ENCODE results near the gene PEBP1. TPM values are rescaled to one million over a fixed set of nuclear protein-coding genes. Genes with fewer than 3 reads are reported as not detected.

The PEBP1 gene
- total and polyA plus RNA-seq, 8 donors = 105 to 303 (median 205) TPM

DNA sequence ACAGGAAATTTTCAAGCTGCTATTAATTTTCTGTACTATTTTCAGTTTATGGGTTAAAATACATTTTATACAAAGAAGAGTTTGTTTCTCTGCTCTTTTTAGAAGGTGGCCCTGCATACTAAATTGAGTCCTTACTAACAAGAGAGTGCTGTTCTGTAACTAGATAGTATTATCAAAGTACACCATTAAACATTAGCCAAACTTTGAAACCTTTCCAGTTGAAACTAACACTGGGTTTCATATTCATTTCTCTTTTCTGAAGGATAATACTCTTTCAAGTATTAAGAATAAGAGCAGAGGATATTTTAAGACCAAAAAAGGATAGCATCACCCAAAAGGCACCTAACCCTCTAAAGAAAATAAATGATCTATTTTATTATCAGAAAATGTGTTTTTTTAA is 47.2 kb downstream of the PEBP1 start:
- intact Hi-C loops (cut with DNase I; ENCODE audit: low total_unique reads) = no loop called here

DNA sequence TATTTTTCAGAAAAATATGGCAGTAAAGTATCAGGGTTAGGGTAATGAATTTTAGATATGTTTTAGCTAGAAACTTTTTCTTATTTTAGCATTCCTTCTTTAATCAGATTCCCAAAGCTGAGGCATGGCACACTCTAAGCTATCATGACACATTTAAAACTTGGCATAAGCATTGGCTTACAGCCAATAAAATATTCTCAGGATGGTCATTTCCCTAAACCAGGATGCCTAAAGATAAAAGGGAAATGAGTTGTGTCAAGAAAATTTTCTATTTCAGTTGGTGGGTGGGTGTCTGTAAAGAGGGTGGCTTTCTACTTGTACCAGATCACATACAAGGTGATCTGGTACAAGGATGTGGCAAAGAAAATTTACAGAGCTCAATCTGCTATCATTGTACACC is 47.8 kb downstream of the PEBP1 start:
- no peak for DNase-seq
- H3K4me1 ChIP-seq = peaks cover 4 to 59% (median 25%) of the 10 kb centered on the region in 4 donors
- intact Hi-C loops (cut with DNase I; ENCODE audit: low total_unique reads) = no loop called here
- no peaks in the 10 kb centered on the region for H3K27me3 ChIP-seq
- no peak overlapping the region for H3K4me3 ChIP-seq
- H3K36me3 ChIP-seq = peaks cover 16 to 33% (median 29%) of the 10 kb centered on the region in 4 donors
- H3K27ac ChIP-seq = peak overlapping the region in 3 of 5 donors; percentile 15 to 62 (median 30)
- H3K9me3 ChIP-seq = no peaks in the 10 kb centered on the region
- TF ChIP-seq POLR2A (IDR thresholded peaks at IDR 0.05) = no peak
- TF ChIP-seq EP300 (IDR thresholded peaks at IDR 0.05) = no peak
- no peak for TF ChIP-seq POLR2AphosphoS5 (IDR thresholded peaks at IDR 0.05)
- no peak for TF ChIP-seq CTCF (IDR thresholded peaks at IDR 0.05)

More for the DNA sequence above, 47.2 kb downstream of the PEBP1 start:
- no peaks in the 10 kb centered on the region for H3K27me3 ChIP-seq
- no peak for DNase-seq
- H3K36me3 ChIP-seq = peaks cover 16 to 38% (median 34%) of the 10 kb centered on the region in 4 donors
- H3K9me3 ChIP-seq = no peaks in the 10 kb centered on the region
- TF ChIP-seq POLR2A (IDR thresholded peaks at IDR 0.05) (no peak), POLR2AphosphoS5 (IDR thresholded peaks at IDR 0.05) (no peak), EP300 (IDR thresholded peaks at IDR 0.05) (no peak), CTCF (IDR thresholded peaks at IDR 0.05) (no peak)
- peak overlapping the region in 3 of 5 donors; percentile 15 to 62 (median 30) for H3K27ac ChIP-seq
- H3K4me1 ChIP-seq = peaks cover 4 to 54% (median 24%) of the 10 kb centered on the region in 4 donors
- no peak overlapping the region for H3K4me3 ChIP-seq

DNA sequence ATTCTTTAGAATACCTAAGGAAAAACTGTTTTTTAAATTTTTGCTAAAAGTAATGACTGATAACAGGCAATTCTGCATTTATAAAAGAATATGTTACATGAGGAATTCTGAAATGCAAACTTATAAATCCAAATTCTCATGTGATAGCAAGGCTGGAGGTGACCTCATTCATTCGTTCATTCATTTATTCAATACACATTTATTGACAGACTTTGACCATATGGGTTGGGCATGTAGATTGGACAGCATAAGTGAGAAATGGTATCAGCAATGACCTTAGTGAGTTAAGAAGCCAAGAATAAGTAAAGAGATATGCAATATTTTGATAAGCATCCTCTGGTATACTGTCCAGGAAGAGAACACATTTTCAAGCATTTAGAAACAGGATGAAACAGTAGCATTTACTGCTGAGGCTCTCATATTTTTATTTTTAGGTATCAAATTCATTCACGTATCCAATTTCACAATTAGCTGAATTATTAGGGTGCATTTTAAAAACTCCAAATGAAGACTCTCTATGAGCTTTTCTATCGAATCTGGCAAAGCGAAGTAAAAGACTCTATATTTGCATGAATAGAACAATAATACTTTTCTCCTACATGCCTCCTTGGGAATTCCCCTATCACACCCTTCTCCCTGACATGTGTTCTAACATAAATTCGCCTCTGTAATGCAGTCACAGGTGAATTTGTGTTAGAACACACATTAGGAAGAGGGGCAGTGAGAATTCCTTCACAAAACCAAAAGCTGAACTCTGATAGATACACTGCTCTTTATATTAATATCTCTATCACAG is 49.9 kb downstream of the PEBP1 start:
- no peak overlapping the region for H3K4me3 ChIP-seq
- WGBS, 5 donors = 50 to 67% (median 59%) methylated on average over 5 of the region's 5 CpGs
- H3K4me1 ChIP-seq = peaks cover 4 to 77% (median 32%) of the 10 kb centered on the region in 4 donors
- H3K27me3 ChIP-seq = no peaks in the 10 kb centered on the region
- H3K27ac ChIP-seq = no peak overlapping the region
- intact Hi-C loops (cut with DNase I; ENCODE audit: low total_unique reads) = loop anchor here (5.0 kb wide), 1 partner anchor 187 kb away; the partner anchor contains the start of gene TAOK3
- H3K9me3 ChIP-seq = no peaks in the 10 kb centered on the region
- peaks cover 4 to 13% (median 12%) of the 10 kb centered on the region in 4 donors for H3K36me3 ChIP-seq
- DNase-seq = no peak
- no peak for TF ChIP-seq POLR2A (IDR thresholded peaks at IDR 0.05)
- no peak for TF ChIP-seq CTCF (IDR thresholded peaks at IDR 0.05)
- TF ChIP-seq EP300 (IDR thresholded peaks at IDR 0.05) = no peak
- no peak for TF ChIP-seq POLR2AphosphoS5 (IDR thresholded peaks at IDR 0.05)

DNA sequence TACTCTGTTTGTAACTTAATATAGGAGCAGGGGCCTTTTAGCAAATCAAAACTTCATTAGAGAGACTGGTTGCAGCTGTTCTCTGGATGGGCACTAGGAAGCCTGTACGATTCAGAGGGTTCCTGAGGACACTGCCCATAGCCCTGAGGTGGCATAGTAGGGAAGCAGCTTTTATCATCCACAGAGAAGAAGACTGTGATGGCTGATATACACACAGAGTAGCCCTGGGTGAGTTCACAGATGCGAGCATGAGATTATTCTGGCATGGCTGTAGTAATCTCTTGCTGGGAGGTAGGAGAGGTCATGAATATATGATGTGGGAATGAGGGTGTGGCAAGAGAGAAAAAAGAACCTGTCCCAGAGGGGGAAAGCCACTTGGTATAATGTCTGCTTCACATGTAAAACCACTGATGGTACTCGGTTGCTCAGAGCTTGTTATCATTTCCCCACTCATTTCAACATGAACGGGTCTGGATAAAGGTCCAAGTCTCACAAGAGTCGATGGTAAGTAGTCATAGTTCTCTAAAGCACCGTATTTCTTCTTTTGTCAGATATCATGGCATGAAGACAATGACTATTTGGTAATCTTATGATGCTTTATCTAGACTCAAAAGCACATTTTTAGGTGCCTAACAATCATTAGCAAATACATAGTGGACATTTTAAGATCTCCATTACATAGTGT is 52.0 kb downstream of the PEBP1 start:
- Histone ChIP-seq H3K4me1 (peaks cover under 1 to 65% (median 26%) of the 10 kb centered on the region in 4 donors), H3K27me3 (no peaks in the 10 kb centered on the region), H3K27ac (peak overlapping the region in 3 of 5 donors; percentile 15 to 59 (median 47)), H3K36me3 (peaks cover 0 to 8% (median 5%) of the 10 kb centered on the region in 4 donors), H3K4me3 (no peak overlapping the region), H3K9me3 (no peaks in the 10 kb centered on the region)
- intact Hi-C loops (cut with DNase I; ENCODE audit: low total_unique reads) = loop anchor here (5.0 kb wide), 1 partner anchor 184 kb away; the partner anchor contains the start of gene TAOK3
- no peak for DNase-seq
- 58 to 82% (median 77%) methylated on average over 6 of the region's 6 CpGs for WGBS, 5 donors
- no peak for TF ChIP-seq CTCF (IDR thresholded peaks at IDR 0.05)
- no peak for TF ChIP-seq POLR2A (IDR thresholded peaks at IDR 0.05)
- no peak for TF ChIP-seq EP300 (IDR thresholded peaks at IDR 0.05)
- TF ChIP-seq POLR2AphosphoS5 (IDR thresholded peaks at IDR 0.05) = no peak

Data from stomach (tissue), 9 donors.